Measurements from ENCODE around the gene RASGEF1B. TPM values are rescaled to one million over a fixed set of nuclear protein-coding genes. Genes with fewer than 3 reads are reported as not detected.

Gene RASGEF1B
- total and polyA plus RNA-seq, 2 of the 13 experiments (the other 11 are each of a cell fraction or from before 2014, with no cell fraction given), result 0.04 TPM

- TF ChIP-seq ZSCAN30 (CRISPR knock-in tag; IDR thresholded peaks at IDR 0.05), result no peak
- TF ChIP-seq ZNF674 (CRISPR knock-in tag; IDR thresholded peaks at IDR 0.05; ENCODE audit: low read depth), result no peak
- no peak for TF ChIP-seq CCDC6 (CRISPR knock-in tag; IDR thresholded peaks at IDR 0.05)
Observed at GRCh38 chr4:81409836-81410235, 61.9 kb downstream of the RASGEF1B start (continued).

GRCh38 chr4:81408341-81408740 lies 63.4 kb downstream of the RASGEF1B start:
- ChIA-PET CTCF (ENCODE audit: low intra/inter-chr PET ratio, low total read pairs) (interaction anchor here (5.1 kb wide), 1 partner anchor 793 kb away, joined by 55 read pairs; no protein-coding TSS in a partner anchor), POLR2A (no interaction called here)
- Histone ChIP-seq H3K27me3 (ENCODE audit: control insufficient read depth in 1 of 2, insufficient read depth in 2 of 2, low read length in 2 of 2) (no peaks in the 10 kb centered on the region), H4K20me1 (ENCODE audit: insufficient read depth, low read length) (no peaks in the 10 kb centered on the region), H3K4me1 (ENCODE audit: insufficient read depth, low read length) (no peaks in the 10 kb centered on the region), H3K9me3 (ENCODE audit: low read length) (no peaks in the 10 kb centered on the region), H3K79me2 (ENCODE audit: insufficient read depth, low read length) (no peaks in the 10 kb centered on the region), H3K36me3 (replicated peaks in 1 of 2; ENCODE audit: control insufficient read depth in 1 of 2, insufficient read depth in 2 of 2, low read length in 2 of 2) (no peaks in the 10 kb centered on the region), H3K9ac (ENCODE audit: insufficient read depth, low read depth, low read length) (no peak overlapping the region), H3K4me3 (replicated peaks in 1 of 3; ENCODE audit: insufficient read depth in 1 of 3, low read depth in 2 of 3, low read length in 3 of 3) (no peak overlapping the region), H2AFZ (ENCODE audit: low read length) (no peak overlapping the region), H3K27ac (ENCODE audit: extremely low read length, insufficient read depth, low read length) (no peak overlapping the region), H3K4me2 (ENCODE audit: low read depth, low read length) (no peak overlapping the region)
- intact Hi-C loops (cut with micrococcal nuclease; ENCODE audit: unreplicated experiment) (no loop called here), in situ Hi-C loops (cut with HindIII; ENCODE audit: extremely low pct_ligation_motif_present, low pct_unique_long_range_greater_than_20kb) (loop anchor here (5.0 kb wide), 1 partner anchor 794 kb away; no protein-coding TSS in a partner anchor)
- FAIRE-seq, result no peak
- no peak for DNase-seq (ENCODE audit: low spot score)
- WGBS (ENCODE audit: low lambda C conversion rate), result 24% methylated on average over 7 of the region's 7 CpGs
- TF ChIP-seq SMARCC2 (IDR thresholded peaks at IDR 0.05) (no peak), ZC3H13 (CRISPR knock-in tag; IDR thresholded peaks at IDR 0.05) (no peak), ZNF510 (CRISPR knock-in tag; IDR thresholded peaks at IDR 0.05; ENCODE audit: low read depth) (no peak), GATAD1 (CRISPR knock-in tag; IDR thresholded peaks at IDR 0.05) (no peak), SP5 (CRISPR knock-in tag; IDR thresholded peaks at IDR 0.05; ENCODE audit: borderline replicate concordance, low read depth) (no peak), RNF2 (conservative IDR thresholded peaks at IDR 0.05; ENCODE audit: low read depth) (no peak), ZNF672 (CRISPR knock-in tag; IDR thresholded peaks at IDR 0.05) (no peak), ZXDC (CRISPR knock-in tag; IDR thresholded peaks at IDR 0.05) (no peak), ZNF776 (CRISPR knock-in tag; IDR thresholded peaks at IDR 0.05) (no peak), ASH2L (IDR thresholded peaks at IDR 0.05; ENCODE audit: insufficient read length, low read depth, low read length) (no peak), ZNF772 (CRISPR knock-in tag; IDR thresholded peaks at IDR 0.05) (no peak), MEIS1 (CRISPR knock-in tag; IDR thresholded peaks at IDR 0.05; ENCODE audit: borderline replicate concordance) (no peak), ZNF205 (CRISPR knock-in tag; IDR thresholded peaks at IDR 0.05) (no peak), FOXK2 (IDR thresholded peaks at IDR 0.05) (no peak), TCF12 (IDR thresholded peaks at IDR 0.05) (no peak), TCF12 (CRISPR knock-in tag; IDR thresholded peaks at IDR 0.05) (no peak), EEA1 (CRISPR knock-in tag; IDR thresholded peaks at IDR 0.05; ENCODE audit: borderline replicate concordance) (no peak), NR1H2 (CRISPR knock-in tag; IDR thresholded peaks at IDR 0.05; ENCODE audit: borderline replicate concordance, low read depth) (no peak), ZMYM3 (CRISPR knock-in tag; IDR thresholded peaks at IDR 0.05) (no peak)
- ATAC-seq, result no peak
- no TSS peak for BruUV-seq (replicated peaks)

Measured in HepG2 (cell line).